GOT3 (cell line): ENCODE data around the gene VAV1.
A peak's percentile ranks its signal among the peaks of the same experiment; 100 is the strongest.
"Not testable (repeated sequence)": the region's sequence is repeated elsewhere in the genome, so short reads cannot be mapped to it uniquely, and the experiment has no call there.

Source experiments
- DNase-seq: peaks from one replicate; lab custom pipeline; 2025; ENCODE audit warnings: mixed read lengths; lab: John Stamatoyannopoulos, UW

The VAV1 gene

DNA sequence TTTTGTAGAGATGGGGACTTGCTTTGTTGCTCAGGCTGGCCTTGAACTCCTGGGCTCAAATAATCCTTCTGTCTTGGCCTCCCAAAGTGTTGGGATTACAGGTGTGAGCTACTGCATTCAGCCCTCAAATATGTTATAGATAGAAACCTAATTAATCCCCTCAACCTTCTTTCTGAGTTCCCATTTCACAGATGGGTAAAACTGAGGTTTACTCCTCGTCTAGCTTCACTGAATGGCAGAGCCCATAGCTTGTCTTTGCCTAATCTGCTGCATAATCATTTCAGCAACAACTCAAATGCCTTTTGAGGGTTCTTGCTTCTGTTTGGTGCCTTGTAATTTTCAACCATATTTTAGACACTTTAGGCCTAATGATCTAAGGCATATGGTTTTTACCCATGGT, 78.9 kb downstream of the VAV1 start:
- DNase-seq = no peak

DNA sequence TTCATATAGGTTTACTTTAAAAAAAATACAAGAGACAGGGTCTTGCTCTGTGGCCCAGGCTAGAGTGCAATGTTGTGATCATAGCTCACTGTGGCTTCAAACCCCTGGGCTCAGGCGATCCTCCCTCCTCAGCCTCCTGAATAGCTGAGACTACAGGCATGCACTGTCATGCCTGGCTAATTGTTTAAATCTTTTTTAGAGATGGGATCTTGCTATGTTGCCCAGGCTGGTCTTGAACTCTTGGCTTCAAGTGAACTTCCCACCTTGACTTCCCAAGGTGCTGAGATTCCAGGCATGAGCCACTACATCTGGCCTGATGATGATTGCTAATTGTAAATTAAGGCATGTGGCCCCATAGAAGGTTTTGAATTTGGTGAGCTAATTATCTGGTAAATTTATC, 79.5 kb downstream of the VAV1 start:
- DNase-seq = no peak

DNA sequence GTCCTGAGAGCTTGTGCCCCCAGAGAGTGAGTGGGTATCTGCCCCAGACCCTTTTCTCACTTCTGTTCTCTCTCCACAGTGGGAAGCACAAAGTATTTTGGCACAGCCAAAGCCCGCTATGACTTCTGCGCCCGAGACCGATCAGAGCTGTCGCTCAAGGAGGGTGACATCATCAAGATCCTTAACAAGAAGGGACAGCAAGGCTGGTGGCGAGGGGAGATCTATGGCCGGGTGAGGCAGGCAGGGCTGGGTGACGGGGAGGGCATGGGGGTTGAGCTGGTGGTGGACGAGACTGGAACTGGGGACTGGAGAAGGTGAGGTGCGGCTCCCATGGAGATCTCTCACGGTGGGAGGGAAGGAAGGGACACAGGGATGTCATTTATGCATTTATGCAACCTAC, 81.4 kb downstream of the VAV1 start:
- DNase-seq = no peak

DNA sequence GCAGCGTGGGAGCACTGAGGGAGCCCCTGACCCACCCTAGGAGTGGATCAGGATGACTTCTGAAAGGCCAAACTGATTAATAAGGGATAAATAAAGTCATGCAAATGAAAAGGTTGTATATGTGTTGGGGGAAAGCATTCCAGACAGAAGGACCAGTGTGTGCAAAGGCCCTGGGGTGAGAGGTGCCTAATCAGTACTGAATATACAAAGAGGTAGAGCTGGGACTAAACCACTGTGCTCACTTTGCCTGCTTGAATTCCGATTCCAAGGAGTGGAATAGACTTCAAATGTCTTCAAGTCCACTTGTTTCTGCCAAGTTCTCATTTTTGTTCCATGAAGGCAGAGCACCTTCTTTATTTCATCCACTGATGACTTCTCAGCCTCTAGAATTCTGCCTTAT, 82.2 kb downstream of the VAV1 start:
- no peak for DNase-seq

DNA sequence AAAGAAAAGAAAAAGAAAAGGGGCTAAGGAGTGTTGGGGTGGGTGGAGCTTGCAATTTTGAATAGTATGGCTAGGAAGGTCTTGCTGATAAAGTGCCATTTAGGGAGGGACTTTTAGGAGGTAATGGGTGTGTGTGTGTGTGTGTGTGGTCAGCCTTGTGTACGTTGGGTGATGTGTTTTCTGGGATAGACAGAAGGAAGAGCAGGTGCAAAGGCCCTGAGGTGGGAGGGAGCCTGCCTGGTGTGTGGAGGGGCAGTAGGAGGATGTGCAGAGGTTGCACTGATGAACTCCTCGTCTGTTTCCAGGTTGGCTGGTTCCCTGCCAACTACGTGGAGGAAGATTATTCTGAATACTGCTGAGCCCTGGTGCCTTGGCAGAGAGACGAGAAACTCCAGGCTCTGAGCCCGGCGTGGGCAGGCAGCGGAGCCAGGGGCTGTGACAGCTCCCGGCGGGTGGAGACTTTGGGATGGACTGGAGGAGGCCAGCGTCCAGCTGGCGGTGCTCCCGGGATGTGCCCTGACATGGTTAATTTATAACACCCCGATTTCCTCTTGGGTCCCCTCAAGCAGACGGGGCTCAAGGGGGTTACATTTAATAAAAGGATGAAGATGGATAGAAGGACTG, 84.4 kb downstream of the VAV1 start:
- DNase-seq = no peak

DNA sequence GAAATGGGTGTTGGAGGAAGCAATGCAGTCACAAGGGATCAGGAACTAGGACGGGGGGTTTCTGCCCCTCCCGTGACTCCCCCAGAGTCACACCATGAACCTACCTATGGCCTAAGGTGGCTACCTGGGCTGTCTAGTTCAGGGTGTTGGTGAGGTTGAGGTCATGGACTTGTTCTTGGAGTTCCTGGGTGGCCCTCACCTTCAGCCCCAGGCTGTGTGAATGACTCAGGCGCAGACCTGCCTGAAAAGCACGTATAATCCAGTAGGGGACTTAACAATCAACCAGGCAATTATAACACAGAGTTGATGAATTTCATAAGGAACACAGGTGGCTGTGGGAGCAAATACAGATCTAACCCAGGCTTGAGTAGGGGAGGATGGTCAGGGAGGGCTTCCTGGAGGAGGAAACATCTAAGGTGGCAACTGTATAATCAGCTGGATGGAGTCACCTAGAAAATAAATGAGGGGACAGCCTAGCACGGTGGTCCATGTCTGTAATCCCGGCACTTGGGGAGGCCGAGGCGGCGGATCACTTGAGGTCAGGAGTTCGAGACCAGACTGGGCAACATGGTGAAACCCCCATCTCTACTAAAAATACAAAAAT, 89.3 kb downstream of the VAV1 start:
- DNase-seq = no peak

DNA sequence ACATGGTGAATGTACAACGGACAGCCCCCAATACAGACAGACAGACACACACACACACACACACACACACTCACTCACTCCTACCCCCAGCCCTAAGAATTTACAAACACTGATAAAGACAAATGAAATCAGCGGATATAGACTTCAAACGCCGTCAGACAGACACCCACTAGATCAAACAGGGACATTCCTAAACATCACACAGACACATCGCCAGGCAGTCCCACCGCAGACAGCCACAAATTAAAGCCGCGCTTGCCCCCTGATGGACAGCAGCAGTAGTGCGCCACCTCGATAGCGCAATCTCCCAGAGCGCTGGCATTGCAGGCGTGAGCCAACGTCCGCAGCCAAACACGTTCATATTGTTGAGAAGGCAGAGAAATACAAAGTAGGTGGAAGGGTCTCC, 90.2 kb downstream of the VAV1 start:
- DNase-seq = peak; percentile 29

DNA sequence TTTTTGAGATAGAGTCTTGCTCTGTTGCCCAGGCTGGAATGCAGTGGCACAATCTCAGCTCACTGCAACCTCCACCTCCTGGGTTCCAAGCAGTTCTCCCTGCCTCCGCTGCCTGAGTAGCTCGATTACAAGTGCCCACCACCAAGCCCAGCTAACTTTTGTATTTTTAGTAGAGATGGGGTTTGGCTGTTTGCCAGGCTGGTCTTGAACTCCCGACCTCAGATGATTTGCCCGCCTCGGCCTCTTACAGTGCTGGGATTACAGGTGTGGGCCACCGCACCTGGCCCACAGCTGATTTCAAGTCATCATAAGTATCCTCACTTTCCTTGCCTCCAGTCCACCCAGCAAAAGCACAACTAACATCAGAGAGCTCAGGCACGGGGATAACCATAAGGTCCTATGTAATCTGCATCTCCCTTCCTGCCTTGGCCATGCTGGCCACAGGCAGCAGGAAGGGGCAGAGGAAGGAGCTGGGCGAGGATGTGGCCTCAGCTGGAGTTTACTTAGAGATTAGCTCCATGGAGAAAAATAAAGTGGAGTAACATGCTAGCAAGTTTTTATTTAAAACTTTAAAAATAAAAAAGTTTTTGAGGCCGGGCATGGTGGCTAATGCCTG, 91.9 kb downstream of the VAV1 start:
- DNase-seq = no peak

DNA sequence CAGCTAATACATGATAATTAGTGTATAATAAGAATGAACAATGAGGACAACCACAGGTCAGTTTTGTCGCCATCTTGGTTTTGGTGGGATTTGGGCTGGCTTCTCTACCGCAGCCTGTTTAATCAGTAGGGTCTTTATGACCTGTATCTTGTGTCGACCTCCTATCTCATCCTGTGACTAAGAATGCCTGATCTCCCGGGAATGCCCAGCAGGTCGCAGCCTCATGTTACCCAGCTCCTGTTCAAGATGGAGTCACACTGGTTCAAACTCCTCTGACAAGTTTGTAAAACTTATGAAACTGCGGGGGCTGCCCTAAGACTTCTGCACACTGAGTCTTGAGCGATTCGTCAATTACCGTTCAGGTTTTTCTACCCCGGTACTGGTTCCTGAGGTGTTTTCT, 93.3 kb downstream of the VAV1 start:
- DNase-seq = no peak

DNA sequence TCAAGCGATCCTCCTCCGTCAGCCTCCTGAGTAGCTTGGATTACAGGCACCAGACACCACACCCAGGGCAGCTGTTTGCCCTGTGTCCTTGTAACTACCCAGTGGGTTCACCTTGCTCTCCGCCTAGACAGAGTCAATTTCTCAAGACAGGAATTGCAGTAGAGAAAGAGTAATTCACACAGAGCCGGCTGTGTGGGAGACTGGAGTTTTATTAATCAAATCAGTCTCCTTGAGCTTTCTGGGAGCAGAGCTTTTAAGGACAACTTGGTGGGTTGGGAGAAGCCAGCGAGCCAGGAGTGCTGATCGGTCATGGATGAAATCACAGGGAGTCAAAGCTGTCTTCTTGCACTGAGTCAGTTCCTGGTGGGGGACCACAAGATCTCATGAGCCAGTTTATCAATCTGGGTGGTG, 94.2 kb downstream of the VAV1 start:
- DNase-seq = no peak

DNA sequence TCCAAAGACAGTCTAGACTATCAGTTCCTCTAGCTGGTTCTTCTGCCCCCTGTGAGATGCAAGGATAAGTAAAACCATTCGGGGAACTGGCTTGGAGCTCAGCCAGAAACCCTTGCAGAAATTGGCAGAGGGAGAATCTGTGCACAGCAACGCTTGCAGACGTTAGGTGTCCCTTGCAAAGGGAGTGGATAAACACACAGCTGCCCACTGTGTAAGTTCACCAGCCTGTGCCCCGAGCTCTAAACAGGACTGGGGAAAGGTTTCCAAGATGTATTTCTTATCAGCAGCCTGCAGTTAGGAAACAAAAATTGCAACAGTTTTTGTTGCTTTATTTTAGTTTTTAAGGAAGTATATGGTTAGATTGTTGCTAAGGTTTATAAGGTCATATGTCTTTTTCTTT, 95.8 kb downstream of the VAV1 start:
- no peak for DNase-seq

DNA sequence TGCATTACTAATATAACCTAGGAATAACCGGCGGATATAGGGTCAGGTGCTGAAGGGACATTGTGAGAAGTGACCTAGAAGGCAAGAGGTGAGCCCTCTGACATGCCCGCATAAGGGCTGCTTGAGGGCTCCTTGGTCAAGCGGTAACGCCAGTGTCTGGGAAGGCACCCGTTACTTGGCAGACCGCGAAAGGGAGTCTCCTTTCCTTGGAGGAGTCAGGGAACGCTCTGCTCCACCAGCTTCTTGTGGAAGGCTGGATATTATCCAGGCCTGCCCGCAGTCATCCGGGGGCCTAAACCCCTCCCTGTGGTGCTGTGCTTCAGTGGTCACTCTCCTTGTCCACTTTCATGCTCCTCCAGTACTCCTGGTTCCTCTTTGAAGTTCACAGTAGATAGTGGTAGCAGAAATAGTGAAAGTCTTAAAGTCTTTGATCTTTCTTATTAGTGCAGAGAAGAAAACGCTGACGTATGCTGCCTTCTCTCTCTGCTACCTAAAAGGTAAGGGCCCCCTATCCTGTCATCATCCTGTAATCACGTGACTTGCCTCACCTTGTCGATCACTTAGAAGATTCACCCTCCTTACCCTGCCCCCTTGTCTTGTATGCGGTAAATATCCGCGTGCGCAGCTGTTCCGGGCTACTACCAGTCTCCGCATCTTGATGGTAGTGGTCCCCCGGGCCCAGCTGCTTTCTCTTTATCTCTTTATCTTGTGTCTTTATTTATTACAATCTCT, 96.8 kb downstream of the VAV1 start:
- DNase-seq = not testable (repeated sequence)

DNA sequence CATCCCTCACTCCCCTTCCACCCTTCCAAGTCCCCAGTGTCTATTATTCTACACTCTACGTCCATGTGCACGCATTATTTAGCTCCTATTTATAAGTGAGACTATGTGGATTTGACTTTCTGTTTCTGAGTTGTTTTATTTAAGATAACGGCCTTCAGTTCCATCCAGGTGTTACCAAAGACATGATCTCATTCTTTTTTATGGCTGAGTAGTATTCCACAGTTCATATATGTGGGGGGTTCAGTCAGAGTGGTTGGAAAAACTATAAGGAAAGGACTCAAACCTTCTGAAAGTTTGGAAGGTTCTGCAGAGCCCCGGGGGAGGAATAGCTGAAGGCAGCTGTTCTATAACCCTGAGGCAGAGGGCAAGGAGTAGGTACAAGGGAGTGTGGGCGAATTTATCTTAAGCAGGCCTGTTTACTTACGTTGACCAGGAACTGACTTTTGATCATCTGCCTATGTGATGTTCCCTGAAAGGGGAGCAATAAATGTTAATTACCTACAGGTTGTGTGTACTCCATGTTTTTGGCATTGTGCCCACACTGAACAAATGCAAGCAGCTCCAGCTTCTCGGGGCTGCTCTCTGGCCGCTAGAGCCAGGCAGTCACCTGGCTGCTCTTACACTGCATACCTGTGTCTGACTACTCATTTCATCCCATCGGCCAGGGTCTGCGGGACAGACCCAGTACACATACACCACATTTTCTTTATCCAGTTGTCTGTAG, 101.4 kb downstream of the VAV1 start:
- no peak for DNase-seq

DNA sequence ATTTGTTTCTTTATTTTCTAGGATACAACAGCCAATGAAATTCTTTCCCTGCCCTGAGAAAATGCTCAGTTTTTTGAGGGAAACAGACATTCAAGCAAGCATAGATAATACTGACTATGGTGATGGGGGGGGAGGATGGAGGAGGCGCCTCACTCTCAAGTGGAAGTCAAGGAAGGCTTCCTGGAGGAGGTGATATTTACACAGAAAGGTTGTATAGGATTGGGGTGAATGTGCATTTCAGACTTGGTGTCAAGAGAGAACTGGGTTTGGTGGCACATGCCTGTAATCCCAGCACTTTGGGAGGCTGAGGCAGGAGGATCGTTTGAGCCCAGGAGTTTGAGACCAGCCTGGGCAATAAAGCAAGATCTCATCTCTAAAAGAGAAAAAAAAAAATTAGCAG, 102.7 kb downstream of the VAV1 start:
- DNase-seq = no peak

DNA sequence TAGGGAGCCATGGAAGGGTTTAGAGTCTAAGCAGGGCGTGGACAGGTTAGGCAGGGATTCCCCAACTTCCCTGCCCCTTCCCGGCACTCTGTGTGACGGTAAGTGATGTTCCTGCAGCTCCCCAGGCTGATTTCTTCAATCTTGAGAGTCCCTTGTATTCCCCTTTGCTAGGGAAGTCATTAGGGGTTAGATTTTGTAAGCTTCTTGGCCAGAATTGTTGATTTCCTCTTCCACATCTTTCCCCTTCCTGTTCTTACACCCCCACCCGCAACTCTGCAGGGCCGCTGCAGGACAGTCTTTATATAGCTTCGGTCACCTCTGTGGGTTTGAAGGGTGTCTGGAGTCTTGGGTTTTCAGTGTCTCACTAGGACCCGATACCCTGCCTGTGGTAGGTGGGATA, 104.2 kb downstream of the VAV1 start:
- DNase-seq = no peak

DNA sequence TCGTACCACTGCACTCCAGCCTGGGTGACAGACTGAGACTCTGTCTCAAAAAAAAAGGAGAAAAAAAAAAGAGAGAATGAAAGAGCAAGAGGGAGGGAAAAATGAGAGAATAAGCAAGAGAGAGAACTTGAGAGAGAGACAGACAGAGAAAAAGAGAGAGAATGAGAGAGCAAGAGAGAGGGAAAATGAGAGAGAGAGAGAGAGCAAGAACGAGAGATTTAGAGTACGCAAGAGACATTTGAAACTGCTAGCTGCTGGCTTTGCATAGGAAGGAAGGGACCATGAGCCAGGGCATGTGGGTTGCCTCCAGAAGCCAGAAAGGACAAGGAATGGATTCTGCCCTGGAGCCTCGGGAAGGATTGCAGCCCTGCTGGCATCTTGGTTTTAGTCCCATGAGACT, 105.3 kb downstream of the VAV1 start:
- DNase-seq = no peak

DNA sequence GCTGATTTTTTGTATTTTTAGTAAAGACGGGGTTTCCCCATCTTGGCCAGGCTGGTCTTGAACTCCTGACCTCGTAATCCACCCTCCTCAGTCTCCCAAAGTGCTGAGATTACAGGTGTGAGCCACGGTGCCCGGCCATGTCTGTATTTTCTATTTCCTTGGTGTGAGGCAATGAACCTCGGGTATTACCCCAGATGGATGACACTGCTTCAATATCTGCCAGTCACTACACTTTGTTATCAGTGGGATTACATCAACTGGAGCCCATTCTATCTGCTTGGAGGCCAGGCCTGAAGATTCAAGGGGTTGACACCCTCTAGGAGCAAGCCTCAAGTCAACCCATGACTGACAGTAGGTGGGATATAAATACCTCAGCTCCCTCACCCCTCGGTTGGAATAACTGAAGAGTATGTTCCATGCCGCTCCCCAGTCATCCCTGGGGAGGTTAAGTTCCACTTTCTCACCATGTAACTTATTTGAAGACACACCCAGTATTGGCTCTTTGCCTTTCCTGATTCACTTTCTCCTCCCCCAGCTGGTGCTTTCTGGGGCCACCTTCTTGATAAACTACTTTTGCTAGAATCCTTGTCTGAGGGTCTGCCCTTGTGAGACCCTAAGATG, 113.9 kb downstream of the VAV1 start:
- no peak for DNase-seq

DNA sequence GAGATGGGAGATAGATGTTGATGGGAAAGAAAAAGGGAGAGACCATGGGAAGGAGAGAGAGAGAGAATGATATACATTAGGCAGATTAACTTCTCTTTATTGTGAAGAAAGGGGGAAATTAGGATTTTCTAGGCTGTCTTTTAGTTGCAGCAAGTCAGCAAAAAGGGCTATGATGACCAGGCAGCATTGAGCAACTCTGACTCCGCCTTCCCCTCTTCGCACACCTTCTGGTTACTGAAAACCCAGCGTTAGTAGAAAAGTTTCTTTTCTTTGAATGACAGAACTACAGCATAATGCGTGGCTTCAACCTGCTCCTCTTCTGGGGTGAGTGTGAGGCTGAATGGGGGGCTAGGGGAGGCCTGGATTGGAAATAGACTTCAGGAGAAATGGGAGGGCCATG, 114.8 kb downstream of the VAV1 start, which contains the start of gene ADGRE1:
Gene ADGRE1, plus strand, starts transcription at position 264 of the 400 bp plus-strand sequence. Its CDS starts 30 bp downstream, at position 294.
- DNase-seq = no peak

DNA sequence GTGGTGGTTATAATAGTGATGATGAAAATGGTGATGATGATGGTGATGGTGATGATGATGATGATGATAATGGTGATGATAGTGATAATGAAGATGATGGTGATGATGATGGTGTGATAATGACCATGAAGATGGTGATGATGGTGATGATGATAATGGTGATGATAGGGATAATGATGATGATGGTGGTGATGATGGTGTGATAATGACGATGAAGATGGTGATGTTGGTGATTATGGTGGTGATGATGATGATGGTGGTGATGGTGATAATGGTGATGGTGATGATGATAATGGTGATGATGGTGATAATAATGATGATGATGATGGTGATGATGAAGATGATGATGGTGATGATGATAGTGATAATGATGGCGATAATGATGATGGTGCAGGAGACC, 116.5 kb downstream of the VAV1 start:
- DNase-seq = no peak

DNA sequence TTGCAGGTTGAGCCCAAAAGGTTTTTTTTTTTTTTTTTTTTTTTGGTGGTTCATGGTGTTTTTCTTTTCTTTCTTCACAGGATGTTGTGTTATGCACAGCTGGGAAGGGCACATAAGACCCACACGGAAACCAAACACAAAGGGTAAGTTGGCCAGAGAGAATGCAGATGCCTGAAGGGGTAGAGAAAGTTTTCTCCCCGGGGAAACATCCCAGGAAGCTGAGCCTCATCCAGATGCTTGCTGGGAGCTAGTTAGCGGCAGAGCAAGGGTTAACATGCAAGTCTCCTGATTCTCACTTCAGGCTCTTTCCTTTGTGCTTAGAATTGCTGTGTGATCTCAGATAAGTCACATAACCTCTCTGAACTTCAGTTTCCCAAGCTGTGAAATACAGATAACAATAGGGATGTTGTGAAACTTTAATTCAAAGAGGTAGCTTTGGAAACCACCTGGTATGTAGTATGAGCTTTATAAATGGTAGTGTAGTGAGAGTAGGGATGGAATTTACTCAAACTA, 117.9 kb downstream of the VAV1 start:
- DNase-seq = no peak

DNA sequence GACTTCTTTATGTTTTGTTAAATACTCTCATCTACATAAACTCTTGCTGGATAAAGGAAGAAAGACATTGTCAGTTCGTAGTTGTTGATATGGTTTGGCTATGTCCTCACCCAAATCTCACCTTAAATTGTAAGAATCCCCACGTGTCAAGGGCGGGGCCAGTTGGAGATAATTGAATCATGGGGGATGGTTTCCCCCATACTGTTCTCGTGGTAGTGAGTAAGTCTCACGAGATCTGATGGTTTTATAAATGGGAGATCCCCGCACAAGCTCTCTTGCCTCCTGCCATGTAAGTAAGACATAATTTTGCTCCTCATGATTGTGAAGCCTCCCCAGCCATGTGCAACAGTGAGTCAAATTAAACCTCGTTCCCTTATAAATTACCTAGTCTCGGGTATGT, 118.4 kb downstream of the VAV1 start:
- no peak for DNase-seq
